Non-pigmented ciliary epithelial cell (primary cell): ENCODE results near the gene SEC61B.

Experiments used
- DNase-seq: peaks from one replicate; pipeline ENCODE4 v3.0.0-alpha.2; 2010; ENCODE audit warnings: low read depth

The SEC61B gene

DNA sequence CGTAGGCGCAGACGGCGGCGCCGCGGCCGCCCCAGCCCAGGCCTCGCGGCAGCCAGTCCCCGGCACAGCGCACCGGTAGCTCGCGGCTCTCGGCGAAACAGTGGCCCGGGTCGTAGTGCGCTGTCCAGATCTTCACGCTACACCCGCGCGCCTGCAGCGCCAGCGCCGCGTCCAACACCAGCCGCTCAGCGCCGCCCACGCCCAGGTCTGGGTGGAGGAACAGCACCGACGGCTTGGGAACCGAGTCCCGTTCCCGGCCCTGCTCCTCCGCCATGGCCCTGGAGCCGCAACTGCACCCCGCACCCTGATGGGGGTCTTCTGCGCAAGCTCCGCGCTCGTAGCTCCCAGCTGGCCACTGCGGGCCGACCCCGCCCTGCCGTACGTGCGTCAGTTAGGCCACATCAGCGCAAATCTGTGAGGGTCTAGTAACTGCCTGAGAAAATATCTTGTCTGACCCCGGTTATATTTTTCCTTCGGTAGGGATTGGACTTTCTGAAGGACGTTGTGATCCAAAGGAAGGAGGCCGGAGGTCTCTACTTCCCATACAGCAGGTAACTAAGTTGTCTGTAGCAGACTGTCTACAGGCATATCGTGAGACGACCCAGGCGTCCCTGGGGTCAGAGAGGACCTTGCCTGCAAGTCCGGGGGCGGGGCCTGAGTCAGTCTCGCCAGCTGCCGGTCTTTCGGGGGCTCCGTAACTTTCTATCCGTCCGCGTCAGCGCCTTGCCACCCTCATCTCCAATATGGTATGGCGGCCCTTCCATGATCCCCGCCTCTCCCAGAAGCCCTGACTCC is at the start of gene SEC61B, which contains the start of gene ALG2:
Gene SEC61B (plus strand): TSS at position 662 of the 795 bp plus-strand sequence. CDS start 82 bp downstream, at position 744.
Gene ALG2 (minus strand): TSS at position 322 of the 795 bp plus-strand sequence. CDS start 48 bp downstream, at position 274.
- DNase-seq = peak; percentile 81

DNA sequence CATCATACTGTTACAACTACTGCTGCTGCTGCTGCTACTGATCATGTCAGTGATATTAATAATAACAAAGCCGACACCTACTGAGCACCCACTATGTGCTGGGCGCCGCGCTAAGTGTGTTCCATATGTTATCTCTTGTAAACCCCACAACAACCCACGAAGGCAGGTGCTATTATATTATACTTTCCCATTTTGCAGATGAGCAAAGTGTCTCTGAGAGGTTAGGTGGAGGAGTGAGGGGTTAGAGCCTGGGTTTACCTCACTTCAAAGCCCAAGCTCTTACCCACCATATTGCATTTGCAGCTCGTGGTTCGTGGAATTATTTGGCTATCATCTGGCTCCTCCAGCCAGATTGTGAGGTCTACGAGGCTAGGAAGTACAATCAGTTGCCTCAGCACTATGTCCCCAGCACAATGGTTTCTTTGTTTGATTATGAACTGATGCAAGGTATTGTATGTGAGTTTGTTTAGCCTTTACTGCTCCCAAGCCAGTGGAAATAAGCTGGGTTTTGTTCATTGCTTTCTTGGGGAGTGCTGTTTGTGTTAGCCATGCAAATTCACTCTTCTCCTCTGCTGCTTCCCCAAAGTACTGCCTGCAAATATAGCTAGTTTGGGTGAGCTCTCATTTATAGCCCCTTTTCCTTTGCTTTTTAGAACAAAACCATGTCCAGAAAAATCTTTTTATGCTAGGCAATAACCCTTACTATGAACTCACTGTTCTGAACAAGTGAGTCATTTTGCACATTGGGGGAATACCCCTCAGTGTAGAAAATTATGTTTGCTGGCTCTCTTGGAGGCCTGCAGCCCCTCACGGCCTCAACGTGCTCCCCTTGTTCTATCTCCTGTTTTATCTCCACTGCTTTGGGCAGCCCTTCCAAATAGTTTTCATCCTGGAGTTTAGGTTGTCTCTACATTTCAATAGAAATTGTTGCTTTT is 48.2 kb upstream of the SEC61B start:
- DNase-seq = no peak

- no peak for DNase-seq
These were observed 45.5 kb upstream of the SEC61B start for GRCh38 chr9:99176527-99177013.

DNA sequence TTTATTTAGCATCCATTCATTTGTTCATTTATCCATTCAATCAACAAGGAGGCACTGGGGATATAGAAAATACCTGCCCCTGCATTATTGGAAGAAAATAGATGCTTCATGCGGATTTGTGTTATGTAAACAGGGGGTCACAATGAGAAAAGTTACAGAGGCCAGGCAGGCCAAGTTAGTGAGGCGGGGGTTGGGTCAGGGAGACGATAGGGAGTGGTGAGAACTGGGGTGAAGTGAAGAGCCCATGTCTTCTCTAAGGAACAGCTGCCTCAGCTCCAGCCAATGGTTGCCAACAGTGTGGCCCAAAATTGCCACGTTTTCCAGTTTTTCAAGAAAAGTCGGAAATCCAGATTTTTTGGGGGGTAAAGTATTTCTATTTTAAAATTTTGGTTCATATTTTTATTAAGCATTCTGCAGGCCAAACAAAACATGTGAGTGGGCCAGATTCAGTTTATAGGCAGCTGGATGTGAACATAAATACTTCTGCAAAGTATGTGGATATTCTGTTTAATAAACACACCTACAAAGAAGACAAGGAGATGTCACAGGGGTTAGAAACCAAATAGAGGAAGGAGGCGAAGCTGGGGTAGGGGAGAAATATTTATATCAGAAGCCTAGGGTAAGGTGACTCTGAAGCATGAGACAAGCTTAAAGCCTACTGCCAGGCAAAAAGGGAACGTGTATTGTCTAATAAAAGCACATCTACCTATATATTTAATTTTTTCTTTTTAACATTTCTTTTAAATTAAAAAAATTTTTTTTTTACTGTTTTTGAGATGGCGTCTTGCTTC is 44.3 kb upstream of the SEC61B start:
- DNase-seq = no peak

- DNase-seq = no peak
These were observed 42.9 kb upstream of the SEC61B start for GRCh38 chr9:99178912-99179872.

DNA sequence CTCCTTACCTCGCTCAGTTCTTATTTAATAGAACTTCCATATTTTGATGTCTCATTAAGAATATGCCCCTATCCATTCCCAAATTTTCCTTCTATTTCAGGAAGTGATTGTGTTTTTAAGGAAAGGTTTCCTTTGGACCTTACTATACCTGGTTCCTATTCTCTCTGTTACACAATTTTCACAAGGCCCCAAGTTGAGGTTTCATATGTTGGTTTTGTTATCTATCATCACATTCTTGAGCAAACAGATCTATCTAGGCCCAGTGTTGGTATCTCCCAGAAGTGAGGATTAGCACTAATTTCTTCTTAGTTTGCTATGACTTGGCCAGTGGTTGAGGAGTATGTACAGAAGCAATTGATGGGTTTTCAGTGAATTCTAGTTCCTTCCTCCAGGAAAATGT is 41.9 kb upstream of the SEC61B start:
- no peak for DNase-seq

- no peak for DNase-seq
These were observed 41.4 kb upstream of the SEC61B start for GRCh38 chr9:99180662-99181061.

- DNase-seq = no peak
These were observed 40.9 kb upstream of the SEC61B start for GRCh38 chr9:99181206-99181605.

DNA sequence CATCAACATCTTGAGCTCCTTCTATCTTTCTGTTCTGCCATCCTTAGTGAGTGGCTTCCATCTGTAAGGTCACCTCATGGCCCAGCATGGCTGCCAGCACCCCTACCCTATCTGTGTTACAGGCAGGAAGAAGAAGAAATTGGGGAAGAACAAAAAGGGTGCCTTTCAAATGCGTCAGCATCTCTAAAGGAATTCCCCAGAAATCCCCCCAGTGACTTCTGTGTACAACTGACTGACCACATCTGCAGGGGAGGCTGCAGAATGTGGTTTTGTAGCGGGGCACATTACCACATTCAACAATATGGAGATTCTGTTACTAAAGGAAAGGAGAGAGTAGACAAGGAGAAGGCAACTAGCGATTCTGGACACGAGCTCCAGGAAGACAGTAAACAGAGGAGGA is 40.5 kb upstream of the SEC61B start:
- DNase-seq = peak; percentile 51

DNA sequence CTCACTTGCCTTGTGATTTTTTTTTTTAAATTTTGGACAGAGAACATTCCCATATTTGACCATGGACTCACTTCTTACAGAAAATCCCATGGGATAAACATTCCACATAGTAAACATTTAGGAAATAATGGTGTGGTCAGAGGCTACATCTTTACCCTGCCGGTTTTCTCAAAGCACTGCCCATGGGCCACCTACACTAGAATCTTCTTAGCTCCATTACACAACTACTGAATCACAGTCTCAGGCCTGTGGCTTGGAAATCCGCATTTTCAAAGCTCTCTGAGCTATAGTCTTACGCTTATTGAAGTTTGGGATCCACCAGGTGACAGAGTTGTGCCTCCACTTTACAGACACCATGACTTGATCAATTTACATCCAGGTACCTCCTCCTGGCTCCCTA is 39.7 kb upstream of the SEC61B start:
- DNase-seq = no peak

DNA sequence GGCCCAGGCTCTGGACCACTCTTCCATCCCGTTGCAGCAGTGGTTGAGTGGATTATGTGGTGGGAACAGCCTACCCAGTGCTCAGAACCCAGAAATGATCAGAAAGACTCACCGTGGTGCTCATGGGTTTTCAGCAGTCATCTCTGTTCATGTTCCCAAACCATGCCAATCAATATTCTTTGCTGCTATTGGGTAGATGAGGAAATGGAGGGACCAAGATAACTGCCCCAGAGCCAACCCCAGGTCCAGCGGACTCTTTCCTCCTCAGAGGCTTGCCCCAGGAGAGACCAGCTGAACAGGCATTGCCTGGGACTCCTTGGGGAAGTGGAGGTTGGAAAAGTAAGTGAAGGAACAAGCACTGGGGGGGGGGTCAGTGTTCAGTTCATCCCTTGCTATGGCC is 38.5 kb upstream of the SEC61B start:
- no peak for DNase-seq

- DNase-seq = no peak
These were observed 38.0 kb upstream of the SEC61B start for GRCh38 chr9:99184110-99184474.

- DNase-seq = peak; percentile 82
These were observed 37.4 kb upstream of the SEC61B start for GRCh38 chr9:99184475-99185347.

- DNase-seq = no peak
These were observed 36.8 kb upstream of the SEC61B start for GRCh38 chr9:99185348-99185632.

DNA sequence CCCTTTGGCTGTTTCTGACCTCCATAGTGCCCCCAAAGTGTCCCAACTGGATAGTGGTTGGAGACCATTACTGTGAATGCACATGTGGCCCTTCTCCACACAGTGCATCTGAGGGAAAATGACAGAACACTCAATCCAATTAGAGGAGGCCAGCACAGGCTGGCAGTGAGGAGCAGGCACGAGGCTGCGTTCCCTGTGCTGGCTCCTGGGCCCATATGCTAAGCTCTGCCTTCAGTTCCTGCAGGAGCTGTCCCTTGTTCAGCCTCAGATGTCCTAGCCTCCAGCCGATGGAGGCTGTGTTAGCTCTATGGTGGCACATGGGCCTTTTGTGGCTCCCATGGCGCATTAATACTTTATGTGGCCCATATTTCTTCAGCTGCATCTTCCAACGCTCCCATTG is 36.1 kb upstream of the SEC61B start:
- no peak for DNase-seq

- no peak for DNase-seq
These were observed 34.8 kb upstream of the SEC61B start for GRCh38 chr9:99187311-99187710.

- no peak for DNase-seq
These were observed 32.9 kb upstream of the SEC61B start for GRCh38 chr9:99189186-99189585.

DNA sequence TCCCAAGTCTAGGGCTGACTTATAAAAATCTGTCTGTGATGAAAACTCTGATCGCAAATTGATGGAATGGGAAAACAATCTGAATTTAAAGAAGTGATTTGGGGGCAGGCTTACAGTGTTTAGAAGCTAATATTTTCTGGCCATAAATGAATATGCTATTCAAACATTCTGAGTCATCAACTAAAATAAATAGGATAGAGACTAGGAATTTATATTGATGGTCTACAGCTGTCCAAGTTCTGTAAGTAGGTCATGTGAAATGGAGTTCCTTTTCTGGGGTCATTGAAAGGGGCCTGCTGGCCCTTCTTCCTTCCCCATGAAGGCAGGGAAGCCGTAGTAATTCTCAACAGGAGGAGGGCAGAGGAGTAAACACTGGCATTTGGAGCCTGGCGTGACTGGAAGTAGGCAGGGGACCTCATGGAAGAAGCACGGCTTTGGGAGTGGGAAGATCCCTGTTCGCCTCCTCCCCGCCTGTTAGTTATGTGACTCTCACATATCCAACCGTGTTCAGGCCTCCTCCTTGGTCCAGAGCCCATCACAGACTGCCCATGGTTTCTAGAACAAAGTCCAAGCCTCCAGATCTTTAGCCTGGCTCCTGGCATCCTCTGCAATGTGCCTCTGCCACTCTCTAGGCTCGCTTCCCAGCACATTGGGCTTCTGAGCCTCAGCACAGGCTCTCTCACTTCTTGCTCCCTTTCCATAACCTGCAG is 32.0 kb upstream of the SEC61B start:
- DNase-seq = no peak

DNA sequence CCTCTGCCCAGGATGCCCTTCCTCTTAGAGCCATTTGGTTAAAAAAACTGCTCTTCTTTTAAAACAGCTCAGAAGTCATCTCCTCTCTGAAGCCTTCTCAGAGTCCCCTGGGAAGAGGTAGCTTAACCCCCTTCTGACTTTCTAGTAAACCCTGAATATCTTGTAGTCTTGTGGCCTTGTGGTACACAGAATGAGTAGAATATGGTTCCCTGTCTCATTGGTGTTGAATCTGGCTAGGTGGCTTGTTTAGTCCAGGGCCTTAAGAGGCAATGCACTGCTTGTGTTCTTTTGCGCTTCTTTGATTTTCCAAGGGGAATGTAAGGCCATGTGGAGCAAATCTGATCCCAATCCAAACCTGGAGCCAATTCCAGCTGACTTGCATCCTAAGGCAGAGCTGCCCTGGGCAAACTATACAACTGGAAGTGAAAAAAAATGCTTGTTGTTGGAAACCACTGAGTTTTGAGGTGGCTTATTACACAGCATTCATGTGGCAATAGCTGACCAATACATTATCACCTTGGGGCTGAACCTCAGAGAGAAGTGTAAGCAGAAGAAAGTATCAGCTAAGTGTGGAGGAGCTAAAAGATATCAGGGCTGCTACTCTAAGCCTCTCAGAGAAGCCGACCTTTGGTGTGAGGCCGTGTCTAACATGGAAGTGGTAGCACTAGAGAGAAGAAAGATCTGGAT is 31.3 kb upstream of the SEC61B start:
- DNase-seq = no peak
